ENCODE data around the gene RGCC.

- TF ChIP-seq, protein P1, sequence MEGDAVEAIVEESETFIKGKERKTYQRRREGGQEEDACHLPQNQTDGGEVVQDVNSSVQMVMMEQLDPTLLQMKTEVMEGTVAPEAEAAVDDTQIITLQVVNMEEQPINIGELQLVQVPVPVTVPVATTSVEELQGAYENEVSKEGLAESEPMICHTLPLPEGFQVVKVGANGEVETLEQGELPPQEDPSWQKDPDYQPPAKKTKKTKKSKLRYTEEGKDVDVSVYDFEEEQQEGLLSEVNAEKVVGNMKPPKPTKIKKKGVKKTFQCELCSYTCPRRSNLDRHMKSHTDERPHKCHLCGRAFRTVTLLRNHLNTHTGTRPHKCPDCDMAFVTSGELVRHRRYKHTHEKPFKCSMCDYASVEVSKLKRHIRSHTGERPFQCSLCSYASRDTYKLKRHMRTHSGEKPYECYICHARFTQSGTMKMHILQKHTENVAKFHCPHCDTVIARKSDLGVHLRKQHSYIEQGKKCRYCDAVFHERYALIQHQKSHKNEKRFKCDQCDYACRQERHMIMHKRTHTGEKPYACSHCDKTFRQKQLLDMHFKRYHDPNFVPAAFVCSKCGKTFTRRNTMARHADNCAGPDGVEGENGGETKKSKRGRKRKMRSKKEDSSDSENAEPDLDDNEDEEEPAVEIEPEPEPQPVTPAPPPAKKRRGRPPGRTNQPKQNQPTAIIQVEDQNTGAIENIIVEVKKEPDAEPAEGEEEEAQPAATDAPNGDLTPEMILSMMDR (IDR thresholded peaks at IDR 0.05): no peak
- no peak for TF ChIP-seq FOSL2 (IDR thresholded peaks at IDR 0.05; ENCODE audit: borderline replicate concordance, low read depth)
- TF ChIP-seq RXRA (IDR thresholded peaks at IDR 0.05; ENCODE audit: borderline replicate concordance, low read depth): no peak
- no peak for TF ChIP-seq GABPA (IDR thresholded peaks at IDR 0.05; ENCODE audit: low read depth)
- TF ChIP-seq POLR2AphosphoS5 (IDR thresholded peaks at IDR 0.05; ENCODE audit: low read depth, low read length): no peak
- TF ChIP-seq TAF1 (IDR thresholded peaks at IDR 0.05; ENCODE audit: borderline replicate concordance, low read depth, low read length): no peak
- TF ChIP-seq USF1 (IDR thresholded peaks at IDR 0.05; ENCODE audit: borderline replicate concordance, low read depth): no peak
- TF ChIP-seq RAD21 (IDR thresholded peaks at IDR 0.05; ENCODE audit: low read length): no peak
Measured at GRCh38 chr13:41501281-41501680, 43.9 kb downstream of the RGCC start.
